Measurements from ENCODE around the gene ANKRD33B. TPM values are rescaled to one million over a fixed set of nuclear protein-coding genes. Genes with fewer than 3 reads are reported as not detected.
A peak's percentile ranks its signal among the peaks of the same experiment; 100 is the strongest.

ANKRD33B gene
- polyA plus RNA-seq, 1 donor (not counting 4 experiments of a cell fraction or from before 2014, with no cell fraction given): 1.9 TPM

GRCh38 chr5:10525124-10525495 is 38.8 kb upstream of the ANKRD33B start:
- Histone ChIP-seq H3K9me1 (ENCODE audit: control insufficient read depth, extremely low read depth, insufficient read depth, low read length) (no peaks in the 10 kb centered on the region), H2AFZ (ENCODE audit: control insufficient read depth, low read length) (no peak overlapping the region), H3K36me3 (ENCODE audit: control insufficient read depth in 2 of 2, extremely low read depth in 1 of 2, insufficient read depth in 2 of 2, low read length in 2 of 2) (no peaks in the 10 kb centered on the region), H4K20me1 (ENCODE audit: control insufficient read depth, extremely low read depth, insufficient read depth, low read length) (no peaks in the 10 kb centered on the region), H3K4me3 (ENCODE audit: control insufficient read depth in 2 of 3, extremely low read depth in 1 of 3, insufficient read depth in 2 of 3, low read depth in 1 of 3, low read length in 3 of 3) (no peak overlapping the region), H3K27ac (ENCODE audit: control insufficient read depth, insufficient read depth, low read length) (no peak overlapping the region), H3K27me3 (ENCODE audit: control insufficient read depth, extremely low read depth, insufficient read depth, low read length) (no peaks in the 10 kb centered on the region), H3K9me3 (ENCODE audit: control insufficient read depth, low read depth, low read length) (peaks cover 3% of the 10 kb centered on the region), H3K79me2 (ENCODE audit: control insufficient read depth, insufficient read depth, low read length) (no peaks in the 10 kb centered on the region), H3K4me2 (ENCODE audit: control insufficient read depth, extremely low read depth, insufficient read depth, low read depth, low read length) (no peak overlapping the region), H3K4me1 (ENCODE audit: control insufficient read depth, extremely low read depth, insufficient read depth, low read length) (peaks cover 15% of the 10 kb centered on the region), H3K9ac (ENCODE audit: control insufficient read depth, extremely low read depth, insufficient read depth, low read length) (no peak overlapping the region)
- TF ChIP-seq EZH2 (IDR thresholded peaks at IDR 0.05; ENCODE audit: low read length) (no peak), CTCF (optimal IDR thresholded peaks at IDR 0.05 in 1 of 3, IDR thresholded peaks at IDR 0.05 in 1 of 3, conservative IDR thresholded peaks at IDR 0.05 in 1 of 3; ENCODE audit: extremely low read depth in 1 of 3, insufficient read depth in 2 of 3, low read length in 3 of 3) (no peak)
- DNase-seq (ENCODE audit: low read depth, low spot score) (no peak), FAIRE-seq (no peak)
- dilution Hi-C loops (cut with MboI; ENCODE audit: extremely low pct_ligation_motif_present, low sequenced_read_pairs): no loop called here

- Histone ChIP-seq H4K20me1 (ENCODE audit: control insufficient read depth, extremely low read depth, insufficient read depth, low read length) (no peaks in the 10 kb centered on the region), H3K9ac (ENCODE audit: control insufficient read depth, extremely low read depth, insufficient read depth, low read length) (no peak overlapping the region), H3K36me3 (ENCODE audit: control insufficient read depth in 2 of 2, extremely low read depth in 1 of 2, insufficient read depth in 2 of 2, low read length in 2 of 2) (no peaks in the 10 kb centered on the region), H3K9me3 (ENCODE audit: control insufficient read depth, low read depth, low read length) (peaks cover 2% of the 10 kb centered on the region), H3K4me3 (ENCODE audit: control insufficient read depth in 2 of 3, extremely low read depth in 1 of 3, insufficient read depth in 2 of 3, low read depth in 1 of 3, low read length in 3 of 3) (no peak overlapping the region), H3K4me1 (ENCODE audit: control insufficient read depth, extremely low read depth, insufficient read depth, low read length) (peaks cover 15% of the 10 kb centered on the region), H3K27me3 (ENCODE audit: control insufficient read depth, extremely low read depth, insufficient read depth, low read length) (peaks cover 3% of the 10 kb centered on the region), H3K9me1 (ENCODE audit: control insufficient read depth, extremely low read depth, insufficient read depth, low read length) (no peaks in the 10 kb centered on the region), H3K79me2 (ENCODE audit: control insufficient read depth, insufficient read depth, low read length) (no peaks in the 10 kb centered on the region), H3K27ac (ENCODE audit: control insufficient read depth, insufficient read depth, low read length) (no peak overlapping the region), H2AFZ (ENCODE audit: control insufficient read depth, low read length) (peak overlapping the region; percentile 22), H3K4me2 (ENCODE audit: control insufficient read depth, extremely low read depth, insufficient read depth, low read depth, low read length) (peak overlapping the region; percentile 43)
- FAIRE-seq: no peak
- TF ChIP-seq EZH2 (IDR thresholded peaks at IDR 0.05; ENCODE audit: low read length) (no peak), CTCF (optimal IDR thresholded peaks at IDR 0.05 in 1 of 3, IDR thresholded peaks at IDR 0.05 in 1 of 3, conservative IDR thresholded peaks at IDR 0.05 in 1 of 3; ENCODE audit: extremely low read depth in 1 of 3, insufficient read depth in 2 of 3, low read length in 3 of 3) (no peak)
- DNase-seq (ENCODE audit: low read depth, low spot score): no peak
- dilution Hi-C loops (cut with MboI; ENCODE audit: extremely low pct_ligation_motif_present, low sequenced_read_pairs): no loop called here
Observed at GRCh38 chr5:10527281-10527950, 36.5 kb upstream of the ANKRD33B start.

All from keratinocyte (primary cell).